ENCODE results near the gene DACT3.

The DACT3 gene, protein sequence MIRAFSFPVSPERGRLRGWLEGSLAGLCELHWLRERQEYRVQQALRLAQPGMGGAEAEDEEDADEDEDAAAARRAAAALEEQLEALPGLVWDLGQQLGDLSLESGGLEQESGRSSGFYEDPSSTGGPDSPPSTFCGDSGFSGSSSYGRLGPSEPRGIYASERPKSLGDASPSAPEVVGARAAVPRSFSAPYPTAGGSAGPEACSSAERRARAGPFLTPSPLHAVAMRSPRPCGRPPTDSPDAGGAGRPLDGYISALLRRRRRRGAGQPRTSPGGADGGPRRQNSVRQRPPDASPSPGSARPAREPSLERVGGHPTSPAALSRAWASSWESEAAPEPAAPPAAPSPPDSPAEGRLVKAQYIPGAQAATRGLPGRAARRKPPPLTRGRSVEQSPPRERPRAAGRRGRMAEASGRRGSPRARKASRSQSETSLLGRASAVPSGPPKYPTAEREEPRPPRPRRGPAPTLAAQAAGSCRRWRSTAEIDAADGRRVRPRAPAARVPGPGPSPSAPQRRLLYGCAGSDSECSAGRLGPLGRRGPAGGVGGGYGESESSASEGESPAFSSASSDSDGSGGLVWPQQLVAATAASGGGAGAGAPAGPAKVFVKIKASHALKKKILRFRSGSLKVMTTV

GRCh38 chr19:46661020-46661731 lies at the start of gene DACT3:
DACT3 (minus strand) TSS chr19:46661182; CDS start chr19:46661064, 118 bp downstream.
- peak; percentile 100 for DNase-seq (ENCODE audit: low spot score)

DNA sequence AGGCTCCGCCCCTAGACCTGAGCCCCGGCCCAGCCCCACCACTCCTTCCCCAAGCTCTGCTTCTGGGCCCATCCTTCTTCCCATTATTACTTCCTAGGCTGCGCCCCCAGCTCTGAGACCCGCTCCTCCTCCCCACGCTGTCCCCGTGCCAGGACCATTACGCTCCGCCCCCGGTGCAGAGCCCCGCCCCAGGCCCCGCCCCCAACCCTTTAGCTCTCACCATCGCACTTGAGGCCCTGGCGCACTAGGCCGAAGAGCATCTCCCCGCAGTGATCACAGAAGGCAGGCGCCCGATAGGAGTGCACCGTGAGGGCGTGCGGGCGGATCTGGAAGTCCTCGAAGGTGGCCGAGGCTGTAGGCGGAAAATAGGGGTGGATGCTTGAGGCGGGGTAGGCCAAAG lies 49.7 kb upstream of the DACT3 start:
- peak; percentile 66 for DNase-seq (ENCODE audit: low spot score)

- DNase-seq (ENCODE audit: low spot score), result peak; percentile 85
Measured at GRCh38 chr19:46704379-46705076, 43.5 kb upstream of the DACT3 start.

DNA sequence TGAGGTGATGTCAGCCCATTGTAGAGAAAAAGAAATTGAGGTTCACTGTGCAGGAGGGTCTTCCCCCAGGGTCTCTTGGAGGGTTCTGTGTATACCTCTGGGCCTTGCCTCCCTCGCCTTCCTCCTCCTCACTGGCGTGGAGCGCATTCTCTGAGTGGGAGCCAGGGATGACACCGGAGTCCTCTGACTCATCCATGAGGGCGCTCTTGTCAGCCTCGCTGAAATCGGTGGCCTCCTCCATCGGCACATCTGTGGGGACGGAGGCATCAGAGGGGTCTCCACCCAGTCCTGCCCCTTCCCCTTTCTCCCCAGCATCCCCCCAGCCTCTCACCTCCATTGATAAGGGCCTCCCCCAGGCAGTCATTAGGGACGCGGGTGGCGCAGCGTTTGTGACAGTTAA lies 39.7 kb upstream of the DACT3 start:
- DNase-seq (ENCODE audit: low spot score), result no peak

GRCh38 chr19:46698395-46699321 lies 37.7 kb upstream of the DACT3 start:
- DNase-seq (ENCODE audit: low spot score), result no peak

DNA sequence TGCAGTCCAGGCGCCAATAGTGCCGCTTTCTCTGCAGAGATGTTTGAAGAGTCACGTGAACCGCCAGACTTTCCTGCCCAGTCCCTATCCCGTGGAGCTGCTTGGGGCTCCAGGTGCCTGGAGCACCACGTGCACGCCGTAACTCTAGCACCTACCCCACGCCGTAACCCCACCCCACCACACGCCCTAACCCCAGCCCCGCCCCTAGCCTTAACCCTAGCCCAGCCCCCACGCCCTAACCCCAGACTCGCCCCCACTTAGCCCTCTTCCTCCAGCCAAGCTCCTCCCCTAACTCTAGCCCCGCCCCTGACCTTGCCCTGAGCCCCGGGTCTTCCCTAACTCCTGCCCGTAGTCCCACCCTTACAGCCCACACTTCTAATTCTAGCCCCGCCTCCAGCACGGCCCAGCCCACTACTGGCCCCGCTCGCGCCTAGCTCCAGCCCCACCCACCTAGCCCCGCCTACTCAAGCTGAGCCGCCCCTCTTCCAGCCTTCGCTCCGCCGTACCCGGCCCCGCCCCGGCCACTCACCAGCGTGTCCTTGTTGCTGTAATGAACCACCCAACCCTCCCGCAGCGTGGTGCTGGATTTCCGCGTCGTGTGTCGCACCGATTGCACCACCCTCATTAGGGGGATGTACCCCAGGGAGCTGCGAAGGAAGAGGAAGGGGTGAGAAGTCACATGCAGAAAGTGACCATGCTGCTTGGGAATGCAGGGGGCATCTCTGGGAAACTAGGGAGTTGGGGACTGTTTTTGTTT lies 36.4 kb upstream of the DACT3 start:
- DNase-seq (ENCODE audit: low spot score), result peak; percentile 97

DNA sequence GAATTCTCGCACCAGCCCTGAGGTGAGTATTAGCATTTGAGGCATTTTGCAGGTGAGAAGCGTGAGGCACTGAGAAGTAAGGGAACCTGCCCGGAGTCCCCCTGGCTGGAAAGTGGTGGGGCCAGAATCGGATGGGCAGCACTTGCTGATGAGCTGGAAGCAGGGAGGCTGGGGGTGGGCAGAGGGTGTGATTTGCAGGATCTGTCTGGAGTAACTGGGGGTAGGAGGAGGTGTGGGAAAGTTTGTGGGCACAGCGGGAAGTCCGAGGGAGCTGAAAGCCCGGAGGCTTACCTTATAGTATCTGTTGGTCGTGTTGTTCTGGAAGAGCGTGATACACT lies 35.9 kb upstream of the DACT3 start:
- DNase-seq (ENCODE audit: low spot score), result no peak

GRCh38 chr19:46696052-46696451 lies 35.1 kb upstream of the DACT3 start:
- DNase-seq (ENCODE audit: low spot score), result no peak

GRCh38 chr19:46693760-46694159 lies 32.8 kb upstream of the DACT3 start:
- DNase-seq (ENCODE audit: low spot score), result no peak

DNA sequence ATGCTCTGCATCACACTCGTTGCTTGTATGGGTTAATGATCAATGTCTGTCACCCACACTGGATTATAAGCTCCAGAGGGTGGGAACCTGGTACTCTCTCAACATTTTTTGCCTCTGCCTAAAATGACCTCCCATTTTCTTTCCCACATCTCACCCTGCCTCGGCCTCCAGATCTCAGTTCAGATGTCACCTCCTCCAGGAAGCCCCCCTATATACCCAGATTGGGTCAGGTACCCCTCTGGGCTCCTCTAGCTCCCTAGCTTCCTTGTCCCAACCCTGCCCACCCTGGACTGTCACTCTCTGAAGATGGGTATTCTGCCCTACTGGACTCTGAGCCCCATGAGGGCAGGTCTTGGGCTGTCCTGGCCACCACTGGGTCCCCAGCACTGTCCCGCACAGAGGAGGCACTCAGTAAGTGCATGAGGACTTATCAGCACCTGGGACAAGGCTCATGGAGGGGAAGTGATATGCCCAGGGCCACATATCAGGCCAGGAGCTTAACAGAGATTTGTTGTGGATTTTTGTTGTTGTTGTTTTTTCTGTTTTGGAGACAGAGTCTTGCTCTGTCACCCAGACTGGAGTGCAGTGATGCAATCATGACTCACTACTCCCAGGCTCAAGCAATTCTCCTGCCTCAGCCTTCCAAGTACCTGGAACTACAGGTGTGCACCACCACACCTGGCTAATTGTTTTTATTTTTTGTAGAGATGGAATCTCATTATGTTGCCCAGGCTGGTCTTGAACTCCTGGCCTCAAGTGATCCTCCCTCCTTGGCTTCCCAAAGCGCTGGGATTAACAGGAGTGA lies 32.1 kb upstream of the DACT3 start:
- DNase-seq (ENCODE audit: low spot score), result no peak

DNA sequence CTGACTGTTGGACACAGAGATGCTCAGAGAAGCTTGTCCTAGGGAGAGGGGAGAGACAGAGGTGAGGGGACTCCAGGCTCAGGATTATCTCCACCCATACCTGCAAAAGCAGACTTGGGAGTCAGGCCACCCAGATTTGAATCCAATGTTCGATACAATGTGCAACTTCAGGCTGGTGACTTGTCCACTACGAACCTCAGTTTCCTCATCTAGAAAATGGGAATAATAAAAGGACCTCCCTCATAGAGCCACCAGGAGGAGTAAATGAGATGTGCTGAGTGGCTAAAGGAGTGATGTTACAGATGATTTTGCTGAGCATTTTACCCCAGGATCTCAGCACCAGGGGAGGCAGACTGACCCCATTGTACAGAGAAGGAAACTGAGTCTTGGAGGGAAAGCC lies 31.0 kb upstream of the DACT3 start:
- DNase-seq (ENCODE audit: low spot score), result no peak

DNA sequence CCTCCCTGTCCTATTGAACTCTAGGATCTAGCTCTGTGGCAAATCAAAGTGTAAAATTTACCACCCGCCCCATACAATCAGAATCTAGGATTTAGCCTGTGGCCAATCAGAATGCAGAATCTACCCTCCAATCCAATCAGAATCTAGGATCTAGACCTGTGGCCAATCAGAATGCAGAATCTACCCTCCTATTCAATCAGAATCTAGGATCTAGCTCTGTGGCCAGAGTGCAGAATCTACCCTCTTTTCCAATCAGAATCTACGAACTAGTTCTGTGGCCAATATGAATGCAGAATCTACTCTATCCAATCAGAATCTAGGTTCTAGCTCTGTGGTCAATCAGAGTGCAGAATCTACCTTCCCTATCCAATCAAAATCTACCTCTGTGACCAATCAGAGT lies 30.1 kb upstream of the DACT3 start:
- DNase-seq (ENCODE audit: low spot score), result no peak

DNA sequence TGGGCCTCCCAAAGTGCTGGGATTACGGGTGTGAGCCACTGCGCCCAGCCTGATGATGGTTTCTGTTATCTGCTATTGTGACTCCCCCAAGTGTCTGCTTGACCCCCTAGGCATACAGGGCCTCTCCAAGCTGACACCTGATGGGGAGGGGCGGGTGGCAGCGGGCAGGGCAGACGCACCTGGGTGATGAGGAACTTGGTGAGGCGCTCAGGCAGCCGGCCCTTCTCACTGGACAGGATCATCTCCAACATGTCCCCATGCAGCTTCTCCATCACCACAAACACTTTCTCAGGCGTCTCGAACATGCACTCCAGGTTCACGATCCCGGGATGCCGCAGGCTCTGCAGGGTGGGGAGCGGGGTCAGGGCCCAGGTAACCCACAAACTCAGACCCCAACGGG lies 28.4 kb upstream of the DACT3 start:
- no peak for DNase-seq (ENCODE audit: low spot score)

DNA sequence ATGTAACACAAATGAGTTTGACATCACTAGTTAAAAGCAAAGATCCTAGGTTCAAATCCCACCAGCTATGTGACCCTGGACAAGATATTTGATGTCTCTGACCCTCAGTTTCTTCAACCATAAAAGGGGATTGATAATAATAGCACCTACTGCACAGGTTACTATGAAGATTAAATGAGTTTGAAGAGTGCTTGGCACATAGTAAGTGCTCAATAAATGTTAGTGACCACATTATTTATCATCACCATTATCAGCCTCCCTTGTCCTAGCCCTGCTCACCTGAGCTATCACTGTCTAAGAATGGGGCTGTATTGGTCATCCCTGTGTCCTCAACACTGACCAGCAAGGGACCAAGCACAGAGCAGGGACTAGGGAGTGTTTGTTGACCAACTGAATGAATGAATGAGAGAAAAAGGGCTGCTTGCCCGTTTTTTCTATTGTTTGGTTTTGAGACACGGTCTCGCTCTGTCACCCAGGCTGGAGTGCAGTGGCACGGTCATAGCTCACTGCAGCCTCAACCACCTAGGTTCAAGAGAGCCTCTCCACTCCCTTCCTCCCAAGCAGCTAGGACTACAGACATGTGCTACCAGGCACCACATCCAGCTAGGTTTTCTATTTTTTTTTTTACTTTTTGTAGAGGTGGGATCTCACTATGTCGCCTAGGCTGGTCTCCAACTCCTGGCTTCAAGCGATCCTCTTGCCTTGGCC lies 26.6 kb upstream of the DACT3 start:
- no peak for DNase-seq (ENCODE audit: low spot score)

DNA sequence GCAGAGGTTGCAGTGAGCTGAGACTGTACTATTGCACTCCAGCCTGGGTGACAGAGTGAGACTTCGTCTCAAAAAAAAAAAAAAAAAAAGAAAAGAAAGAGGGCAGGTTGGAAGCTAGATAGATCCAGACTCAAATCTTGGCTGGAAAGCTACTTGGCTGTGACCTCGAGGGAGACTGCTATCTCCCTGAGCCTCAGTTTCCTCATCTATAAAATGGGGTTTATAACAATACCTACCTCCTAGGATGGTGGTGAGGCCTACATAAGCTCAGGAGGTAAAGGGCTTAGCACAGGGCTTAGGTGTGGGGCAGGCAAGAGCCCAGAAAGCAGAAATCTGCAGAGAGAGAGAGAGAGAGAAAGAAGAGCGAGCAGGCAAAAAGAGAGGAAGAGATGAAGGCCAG lies 24.2 kb upstream of the DACT3 start:
- DNase-seq (ENCODE audit: low spot score), result no peak

DNA sequence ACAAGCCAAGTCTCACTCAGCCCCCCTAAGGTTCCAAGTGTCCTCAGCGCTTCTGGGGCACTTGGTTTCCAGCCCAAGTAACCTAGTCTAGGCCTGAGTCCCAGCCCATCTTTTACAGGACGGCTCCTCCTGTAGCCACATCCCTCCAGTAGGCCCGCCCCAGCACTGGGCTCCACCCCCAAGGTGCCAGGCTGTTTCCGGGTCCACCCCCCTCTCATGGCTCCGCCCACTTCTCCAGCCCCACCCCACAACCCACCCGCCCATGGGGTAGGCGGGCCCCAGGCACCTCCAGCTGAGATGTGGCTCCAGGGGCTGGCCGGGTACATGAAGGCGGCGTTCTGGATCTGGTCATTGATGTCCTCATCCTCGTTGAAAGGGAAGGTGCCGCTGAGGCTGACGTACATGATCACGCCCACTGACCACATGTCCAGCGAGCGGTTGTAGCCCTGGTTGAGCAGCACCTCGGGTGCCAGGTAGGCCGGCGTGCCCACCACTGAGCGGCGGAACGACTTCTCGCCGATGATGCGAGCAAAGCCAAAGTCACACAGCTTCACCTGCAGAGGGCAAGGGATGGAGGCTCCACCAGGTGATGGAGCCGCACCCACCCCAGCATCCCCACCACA lies 17.2 kb upstream of the DACT3 start:
- peak; percentile 64 for DNase-seq (ENCODE audit: low spot score)

GRCh38 chr19:46674416-46675178 lies 13.6 kb upstream of the DACT3 start:
- DNase-seq (ENCODE audit: low spot score), result peak; percentile 57

DNA sequence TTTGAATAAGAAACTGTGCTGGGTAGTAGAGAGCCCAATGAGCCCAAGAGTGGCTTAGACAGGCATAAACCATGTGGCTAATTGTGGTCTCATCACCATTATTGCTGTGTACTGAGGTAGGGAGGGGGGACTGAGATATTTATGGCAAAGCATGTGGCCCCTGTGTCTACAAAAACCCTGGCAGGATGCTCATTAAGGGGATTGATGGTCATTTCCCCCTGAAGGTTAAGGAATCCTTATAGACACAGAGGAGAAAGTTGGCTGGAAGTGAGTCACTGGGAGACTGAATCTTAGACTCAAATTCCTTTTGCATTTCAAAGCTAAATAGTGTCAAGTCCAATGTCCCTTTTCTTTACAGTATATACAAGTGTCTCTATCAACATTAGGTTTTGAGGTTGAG lies 9.8 kb upstream of the DACT3 start:
- no peak for DNase-seq (ENCODE audit: low spot score)

Measured in ecto neural progenitor cell (in vitro differentiated cells).